HG03175 (cell line): ENCODE results near the gene HTT.

Experiments
- ATAC-seq: cut with Tn5 transposase; IDR thresholded peaks from one replicate; pipeline ENCODE4 v1.9.1; 2021; ENCODE audit warnings: mild to moderate bottlenecking, moderate library complexity; ENCODE audit not compliant: unreplicated experiment

The HTT gene

DNA sequence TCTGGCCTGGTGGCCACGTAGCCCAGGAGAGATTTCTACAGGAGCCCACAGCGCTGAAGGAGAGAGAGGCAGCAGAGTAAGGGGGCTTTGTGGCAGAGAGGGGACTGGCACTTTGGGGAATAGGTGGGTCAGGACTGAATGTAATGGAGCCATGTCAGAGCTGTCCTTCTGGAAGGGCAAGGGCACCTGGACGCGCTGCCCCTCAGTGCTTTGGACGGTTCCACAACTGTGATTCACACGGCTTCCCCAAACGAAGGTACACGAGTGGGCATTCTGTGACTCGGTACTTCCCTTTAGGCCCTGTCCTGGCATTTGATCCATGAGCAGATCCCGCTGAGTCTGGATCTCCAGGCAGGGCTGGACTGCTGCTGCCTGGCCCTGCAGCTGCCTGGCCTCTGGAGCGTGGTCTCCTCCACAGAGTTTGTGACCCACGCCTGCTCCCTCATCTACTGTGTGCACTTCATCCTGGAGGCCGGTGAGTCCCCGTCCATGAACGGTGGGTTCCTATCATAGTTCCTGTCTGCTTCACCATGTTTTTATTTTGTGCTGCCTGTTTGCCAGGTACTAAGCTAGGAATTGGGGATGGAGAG lies 139.3 kb downstream of the HTT start:
- no peak for ATAC-seq

DNA sequence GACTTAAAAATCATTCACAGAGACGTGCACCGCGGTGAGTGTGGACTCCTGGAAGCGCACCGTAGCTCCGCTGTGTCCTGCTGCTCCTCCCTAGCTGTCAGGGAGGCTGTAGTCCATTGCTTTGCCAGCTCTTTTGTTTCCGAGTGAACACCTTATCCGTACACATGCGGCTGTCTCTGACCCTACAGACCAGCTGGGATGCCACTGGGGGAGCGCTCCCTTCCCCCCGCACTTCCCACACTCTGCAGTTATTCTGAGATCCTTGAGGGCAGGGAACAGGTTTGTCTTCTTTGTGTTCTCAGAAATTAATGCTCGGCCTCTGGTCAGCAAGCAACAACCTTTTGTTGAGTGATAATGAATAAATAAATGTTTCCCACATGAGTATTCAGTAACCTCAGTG lies 140.8 kb downstream of the HTT start:
- no peak for ATAC-seq

DNA sequence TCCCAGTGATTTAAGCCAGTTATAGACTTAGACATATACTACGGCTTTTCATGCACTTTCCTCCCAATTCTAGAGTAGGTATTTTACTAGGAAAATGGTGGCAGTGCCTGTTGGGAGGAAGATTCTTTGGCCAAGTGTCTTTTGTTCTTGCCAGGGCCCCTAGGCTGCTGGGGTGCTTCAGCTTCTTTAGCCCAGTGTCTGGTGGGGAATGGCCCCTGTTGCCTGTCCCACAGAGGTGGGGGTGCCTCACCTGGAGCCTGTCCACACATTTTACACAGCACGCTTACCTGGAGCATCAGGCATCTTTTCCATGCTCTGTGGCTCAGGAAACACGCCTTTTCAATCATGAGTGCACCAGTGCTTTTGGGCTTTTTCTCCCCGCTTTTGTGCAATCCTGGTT lies 141.3 kb downstream of the HTT start:
- ATAC-seq: no peak

DNA sequence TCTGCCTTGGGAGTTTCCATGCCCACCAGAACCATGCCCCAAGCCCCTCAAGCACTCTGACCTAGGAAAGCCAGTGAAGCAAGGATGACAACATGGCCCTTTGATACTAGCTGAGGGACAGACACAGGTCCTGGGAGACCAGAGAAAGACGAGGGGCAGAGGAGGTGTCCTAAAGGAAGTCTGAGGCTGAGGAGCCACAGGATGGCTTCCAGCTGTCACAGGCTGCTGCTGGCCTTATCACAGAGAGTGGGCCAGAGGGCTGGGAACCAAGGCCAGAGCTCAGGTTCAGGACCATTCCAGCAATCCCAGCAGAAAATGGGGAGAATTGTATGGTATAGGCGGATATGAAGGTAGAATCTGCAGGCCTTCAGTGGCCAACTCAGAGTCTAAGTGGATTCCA lies 142.8 kb downstream of the HTT start:
- no peak for ATAC-seq

DNA sequence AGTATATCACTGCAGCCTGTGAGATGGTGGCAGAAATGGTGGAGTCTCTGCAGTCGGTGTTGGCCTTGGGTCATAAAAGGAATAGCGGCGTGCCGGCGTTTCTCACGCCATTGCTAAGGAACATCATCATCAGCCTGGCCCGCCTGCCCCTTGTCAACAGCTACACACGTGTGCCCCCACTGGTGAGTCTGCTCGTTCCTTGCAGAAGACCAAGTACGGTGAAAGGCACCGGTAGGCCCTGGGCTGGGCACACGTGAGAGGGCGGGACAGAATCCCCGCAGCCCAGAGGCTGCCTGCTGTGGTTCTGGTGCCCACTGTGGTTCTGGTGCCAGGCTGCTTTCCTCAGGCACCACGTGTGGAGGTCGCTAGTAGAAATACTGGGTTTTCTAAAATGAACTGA lies 143.3 kb downstream of the HTT start:
- no peak for ATAC-seq

DNA sequence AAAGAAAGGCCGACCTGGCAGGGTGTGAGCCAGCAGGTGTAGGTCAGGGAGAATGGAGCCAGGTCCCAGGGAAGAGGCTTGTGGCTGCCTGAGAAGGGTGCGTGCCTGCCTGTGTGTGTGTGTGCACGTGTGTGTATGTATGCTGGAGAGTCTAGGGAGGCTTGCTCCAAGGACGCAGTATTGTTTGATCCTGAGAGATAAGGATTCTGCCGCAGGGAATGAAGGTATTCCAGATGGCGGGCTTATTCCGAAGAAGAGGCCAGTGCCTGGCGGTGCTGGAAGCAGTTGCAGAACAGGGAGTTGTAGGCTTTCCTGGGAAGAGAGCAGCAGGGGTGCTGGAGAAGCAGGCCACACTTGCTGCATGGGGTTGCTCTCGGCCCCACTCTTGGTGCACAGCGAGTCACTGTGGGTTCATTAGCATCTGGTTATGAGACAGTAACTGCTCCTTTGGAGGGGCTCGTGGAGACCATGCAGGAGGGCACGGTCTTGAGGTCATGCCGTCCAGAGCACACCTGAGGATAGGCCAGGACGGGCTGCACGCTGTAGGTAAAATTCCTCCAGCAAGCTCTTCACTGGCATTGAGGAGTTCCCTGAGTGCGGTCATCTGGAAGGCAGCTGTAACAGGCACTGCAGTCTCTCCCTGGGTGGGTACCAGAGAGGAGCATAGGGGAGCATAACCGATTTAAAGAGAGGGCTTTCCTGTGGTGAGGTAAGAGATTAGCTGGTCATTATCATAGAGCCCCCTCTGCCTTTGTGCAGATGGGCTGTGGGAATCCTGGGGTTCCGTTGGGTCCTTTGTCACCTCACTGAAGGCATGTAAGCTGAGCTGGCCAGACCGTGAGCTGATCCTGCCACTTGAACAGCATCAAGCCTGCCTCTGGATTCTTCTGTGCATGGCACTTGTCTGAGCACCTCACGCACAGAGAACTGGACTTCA lies 144.6 kb downstream of the HTT start:
- ATAC-seq: no peak

DNA sequence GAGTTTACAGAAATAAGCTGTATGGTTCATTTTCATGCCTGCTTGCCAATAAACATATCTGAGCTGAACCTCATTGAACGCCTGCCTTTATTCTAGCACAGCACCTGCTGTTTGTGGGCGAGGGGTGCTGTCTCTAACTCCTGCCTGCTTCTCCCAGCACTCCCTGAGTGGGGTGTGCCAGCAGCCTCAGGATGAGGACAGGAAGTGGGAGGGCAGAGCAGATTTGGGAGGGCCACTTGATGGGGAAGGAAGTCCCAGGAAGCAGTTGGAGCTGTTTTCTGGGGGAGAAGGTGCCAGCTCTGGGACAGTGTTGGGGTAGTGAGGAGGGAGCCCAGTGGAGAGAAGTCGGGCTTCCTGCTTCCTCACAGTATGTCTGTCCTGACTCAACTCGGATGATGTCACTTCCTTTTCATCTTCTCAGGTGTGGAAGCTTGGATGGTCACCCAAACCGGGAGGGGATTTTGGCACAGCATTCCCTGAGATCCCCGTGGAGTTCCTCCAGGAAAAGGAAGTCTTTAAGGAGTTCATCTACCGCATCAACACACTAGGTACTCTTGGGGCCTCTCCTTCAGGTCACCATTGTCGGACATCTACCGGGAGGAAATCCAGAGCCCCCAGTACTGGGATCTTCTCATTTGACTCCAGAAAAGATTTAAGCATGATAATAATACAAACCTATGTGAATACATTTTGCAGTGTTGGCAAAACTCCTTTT lies 145.4 kb downstream of the HTT start:
- no peak for ATAC-seq

DNA sequence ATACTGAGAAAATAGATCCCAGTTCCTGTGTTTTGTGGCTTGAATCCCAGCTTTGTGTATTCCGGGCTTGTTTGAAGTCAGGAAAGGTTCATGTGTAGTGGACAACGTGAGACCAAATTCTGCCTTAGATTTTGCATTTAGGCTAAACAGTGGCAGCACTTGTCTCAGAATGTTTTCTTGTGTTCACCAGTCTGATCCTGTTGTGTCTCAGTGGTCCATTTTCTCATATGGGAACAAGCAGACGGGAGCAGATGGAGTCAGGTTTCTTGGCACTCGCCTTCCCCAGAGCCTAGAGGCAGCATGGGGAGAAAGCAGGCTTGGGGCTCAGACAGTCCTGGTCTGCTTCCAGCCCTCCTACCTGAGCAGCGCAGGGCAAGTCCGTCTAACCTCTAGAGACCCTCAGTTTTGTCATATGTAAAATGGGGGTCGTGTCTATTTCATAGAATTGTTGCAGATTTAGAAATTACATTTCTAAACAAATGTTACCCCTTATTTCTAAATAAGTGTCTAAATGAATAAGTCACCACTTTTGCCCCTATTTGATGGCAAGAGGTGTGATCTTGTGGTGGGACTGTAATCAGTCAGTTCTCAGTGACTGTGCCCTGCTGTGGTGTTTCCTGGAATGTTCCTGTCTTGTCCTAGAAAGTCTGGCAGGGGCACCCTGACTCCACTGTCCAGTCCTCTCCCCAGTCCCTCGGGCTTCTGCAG lies 146.1 kb downstream of the HTT start:
- no peak for ATAC-seq

DNA sequence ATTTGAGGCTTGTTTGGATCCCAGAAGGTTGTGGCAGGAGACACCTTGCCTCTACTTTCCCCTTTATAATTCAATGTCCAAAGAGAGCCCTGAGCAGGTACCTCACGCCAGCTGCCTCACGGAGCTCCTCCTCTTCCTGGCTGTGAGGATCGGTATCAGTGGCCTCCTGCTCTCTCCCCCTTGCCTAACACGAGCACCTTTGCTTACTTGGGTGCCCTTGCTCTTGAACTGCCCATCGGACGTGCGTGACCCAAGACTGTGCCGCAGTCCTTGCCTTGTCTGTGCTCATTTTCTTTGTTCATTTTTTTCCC lies 146.7 kb downstream of the HTT start:
- ATAC-seq: no peak

DNA sequence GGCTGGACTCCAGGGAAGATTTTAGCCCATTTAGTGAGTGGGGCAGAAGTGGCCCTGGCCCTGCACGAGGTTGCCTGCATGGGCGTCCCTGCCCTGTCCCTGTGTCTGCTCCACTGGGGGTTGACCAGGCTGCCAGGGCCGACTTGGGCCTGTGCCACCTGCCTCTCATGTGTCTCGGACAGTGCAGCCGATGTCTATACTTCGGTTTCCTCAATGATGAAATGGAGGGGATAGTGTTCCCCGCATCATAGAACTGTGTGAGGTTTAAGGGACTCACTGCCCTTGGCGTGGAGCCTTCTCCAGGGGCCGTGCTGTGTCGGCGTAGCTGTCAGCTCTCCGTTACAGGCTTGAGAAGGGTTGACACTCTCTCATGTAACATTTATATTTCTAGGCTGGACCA lies 147.5 kb downstream of the HTT start:
- no peak for ATAC-seq

DNA sequence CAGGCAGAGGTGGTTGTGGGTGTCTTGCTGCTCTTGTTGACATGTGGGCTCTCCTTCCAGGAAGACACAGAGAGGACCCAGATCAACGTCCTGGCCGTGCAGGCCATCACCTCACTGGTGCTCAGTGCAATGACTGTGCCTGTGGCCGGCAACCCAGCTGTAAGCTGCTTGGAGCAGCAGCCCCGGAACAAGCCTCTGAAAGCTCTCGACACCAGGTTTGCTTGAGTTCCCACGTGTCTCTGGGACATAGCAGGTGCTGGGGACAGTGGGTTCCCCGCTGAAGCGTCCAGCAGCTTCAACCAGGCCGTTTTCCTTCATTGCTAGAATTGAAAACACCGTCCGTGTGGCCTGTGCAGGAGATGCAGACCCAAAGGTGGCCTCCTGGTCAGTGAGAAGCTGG lies 148.9 kb downstream of the HTT start:
- ATAC-seq: no peak

DNA sequence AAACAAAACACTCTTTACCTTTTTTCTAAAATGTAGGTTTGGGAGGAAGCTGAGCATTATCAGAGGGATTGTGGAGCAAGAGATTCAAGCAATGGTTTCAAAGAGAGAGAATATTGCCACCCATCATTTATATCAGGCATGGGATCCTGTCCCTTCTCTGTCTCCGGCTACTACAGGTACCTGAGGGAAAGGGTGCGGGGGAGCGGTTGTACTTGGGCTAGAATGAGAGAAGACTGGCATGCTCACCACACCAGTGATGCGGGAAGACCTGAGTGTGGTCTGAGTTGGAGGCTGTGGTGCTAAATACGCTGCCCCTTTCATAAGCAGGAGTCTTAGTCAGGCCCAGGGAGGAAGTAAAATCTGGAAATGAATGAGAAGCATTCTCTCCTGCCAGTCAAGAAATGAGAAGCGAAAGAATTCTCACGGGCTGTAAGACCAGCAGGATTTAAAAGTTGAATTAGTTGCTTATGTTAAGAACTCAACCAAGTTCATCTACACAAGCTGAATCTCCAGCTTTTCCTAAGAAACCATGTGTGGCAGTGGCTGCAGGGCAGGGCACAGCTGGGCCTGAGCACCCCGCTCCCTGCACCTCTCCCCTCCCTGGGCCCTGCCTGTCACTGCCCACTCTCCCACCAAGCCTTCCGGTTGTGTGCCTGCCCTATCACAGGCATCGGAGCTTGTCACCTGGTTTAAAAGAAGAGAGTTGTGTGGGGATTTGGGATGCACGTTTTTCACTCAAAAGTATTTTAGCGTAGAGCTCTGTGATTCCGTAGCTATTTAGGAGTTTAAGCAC lies 149.7 kb downstream of the HTT start:
- no peak for ATAC-seq

DNA sequence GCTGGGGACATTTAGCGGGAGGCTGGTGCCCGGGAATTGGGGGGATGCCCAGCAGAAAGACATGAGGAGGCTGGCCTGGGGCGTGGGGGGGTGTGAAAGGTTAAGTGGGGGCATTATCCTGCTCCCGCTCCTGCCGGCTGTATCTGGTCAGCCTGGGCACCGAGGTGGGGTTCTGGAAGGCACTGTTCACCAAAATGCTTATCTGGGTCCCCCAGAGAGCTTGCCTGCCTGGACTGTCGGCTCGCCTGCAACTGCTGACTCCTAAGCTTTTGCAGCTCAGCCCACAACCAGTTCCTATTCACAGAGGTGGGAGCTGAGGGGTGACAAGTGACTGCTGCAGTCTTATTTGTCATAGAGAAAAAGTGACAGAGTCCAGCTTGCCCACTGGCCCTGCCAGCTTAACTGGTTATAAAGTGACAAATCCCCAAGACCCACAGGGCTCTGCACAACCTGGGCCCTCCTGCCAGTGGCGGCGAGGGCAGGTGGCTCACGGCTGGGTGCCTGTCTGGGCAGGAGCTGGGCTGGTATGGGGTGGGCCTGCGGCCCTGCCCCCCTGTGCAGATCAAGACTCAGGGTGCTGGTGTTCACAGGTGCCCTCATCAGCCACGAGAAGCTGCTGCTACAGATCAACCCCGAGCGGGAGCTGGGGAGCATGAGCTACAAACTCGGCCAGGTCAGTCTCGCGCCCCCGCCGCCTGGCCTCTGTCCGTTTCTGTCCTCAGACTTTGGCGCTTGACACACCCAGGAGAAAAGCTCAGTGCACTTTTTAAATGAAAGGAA lies 150.8 kb downstream of the HTT start:
- ATAC-seq: no peak

DNA sequence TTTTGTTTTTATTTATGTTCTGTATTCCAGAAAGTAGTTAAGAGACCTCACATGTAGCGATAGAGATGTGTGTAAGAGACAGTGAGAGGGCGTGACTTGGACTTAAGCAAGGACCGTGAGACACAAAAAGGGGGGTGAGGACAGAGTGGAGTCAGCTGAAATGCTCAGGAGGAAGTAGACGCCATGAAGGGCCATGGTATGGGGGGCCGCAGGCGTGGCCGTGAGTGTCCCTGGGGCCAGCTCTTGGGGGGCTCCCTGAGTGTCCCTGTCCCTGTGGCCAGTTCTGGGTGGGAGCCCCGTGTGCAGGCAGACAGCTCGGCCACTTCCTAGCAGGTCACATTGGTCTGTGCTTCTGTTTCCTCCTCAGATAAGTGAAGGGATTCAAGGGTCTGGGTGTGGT lies 151.5 kb downstream of the HTT start:
- no peak for ATAC-seq

DNA sequence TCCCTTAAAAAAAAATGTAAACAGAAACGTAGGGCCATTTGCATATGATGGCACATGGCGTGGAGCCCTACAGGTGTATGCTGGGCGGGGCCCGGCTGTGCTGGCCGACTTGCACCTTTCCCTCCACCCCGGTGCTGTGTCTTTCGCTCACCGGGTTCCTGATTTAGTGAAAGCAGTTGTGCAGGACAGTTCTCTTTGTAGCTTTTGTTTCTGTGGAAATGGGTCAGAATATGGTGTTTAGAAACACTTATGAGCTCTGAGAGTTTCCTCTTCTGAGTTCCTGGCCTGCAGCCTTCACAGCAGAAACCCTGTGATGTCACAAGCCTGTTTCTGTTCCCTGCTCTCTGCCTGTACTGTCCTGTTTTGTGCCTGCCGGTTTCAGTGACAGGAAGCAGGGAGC lies 152.0 kb downstream of the HTT start:
- no peak for ATAC-seq

DNA sequence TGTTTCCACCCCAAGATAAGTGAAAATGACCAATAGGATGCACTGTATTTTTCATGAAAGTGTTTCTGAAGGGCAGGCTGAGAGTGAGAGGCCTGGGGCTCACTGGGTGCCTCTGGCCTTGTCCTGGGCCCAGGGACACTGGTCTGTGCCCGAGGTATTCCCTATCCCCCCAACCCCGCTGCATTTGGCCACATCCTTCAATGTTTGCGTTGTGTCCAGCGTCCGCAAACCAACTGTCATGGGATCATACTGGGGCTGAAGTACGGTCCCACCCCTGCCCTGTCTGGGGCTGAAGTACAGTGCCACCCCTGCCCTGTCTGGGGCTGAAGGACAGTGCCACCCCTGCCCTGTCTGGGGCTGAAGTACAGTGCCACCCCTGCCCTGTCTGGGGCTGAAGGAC lies 152.5 kb downstream of the HTT start:
- ATAC-seq: no peak

DNA sequence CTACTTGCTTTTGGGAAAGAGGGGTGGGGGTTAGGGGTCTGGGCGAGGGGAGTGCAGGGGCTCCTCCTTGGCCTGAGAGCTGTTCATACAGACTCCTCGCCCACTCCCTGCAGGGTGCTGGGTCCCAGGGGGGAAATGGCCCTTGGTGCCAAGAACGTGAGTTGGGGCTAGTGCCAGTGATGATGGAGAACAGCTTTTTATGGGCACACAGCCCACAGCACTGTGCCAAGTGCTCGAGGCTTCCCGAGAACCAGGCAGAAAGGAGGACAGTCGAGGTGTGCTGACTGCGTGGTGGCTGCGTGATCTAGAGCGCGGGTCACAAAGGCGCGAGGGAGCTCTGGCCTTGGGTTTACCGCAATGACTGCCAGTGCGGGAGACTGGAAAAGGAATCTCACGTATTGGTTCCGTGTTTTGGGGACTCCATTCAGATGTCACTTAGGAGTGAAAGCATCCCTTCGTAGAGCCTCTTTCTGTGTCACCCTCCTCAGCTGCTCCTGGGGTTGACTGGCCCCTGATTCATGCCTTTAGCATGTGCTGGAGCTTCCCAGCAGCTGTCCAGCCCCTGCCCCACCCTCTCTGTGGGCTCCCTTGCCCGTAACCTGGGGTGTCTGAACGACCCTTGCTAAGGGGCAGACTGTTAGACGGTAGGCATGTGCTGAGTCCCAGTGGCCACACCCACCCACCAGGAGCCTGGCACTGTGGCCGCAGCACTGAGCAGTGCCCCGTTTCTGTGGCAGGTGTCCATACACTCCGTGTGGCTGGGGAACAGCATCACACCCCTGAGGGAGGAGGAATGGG lies 153.6 kb downstream of the HTT start:
- ATAC-seq: no peak

DNA sequence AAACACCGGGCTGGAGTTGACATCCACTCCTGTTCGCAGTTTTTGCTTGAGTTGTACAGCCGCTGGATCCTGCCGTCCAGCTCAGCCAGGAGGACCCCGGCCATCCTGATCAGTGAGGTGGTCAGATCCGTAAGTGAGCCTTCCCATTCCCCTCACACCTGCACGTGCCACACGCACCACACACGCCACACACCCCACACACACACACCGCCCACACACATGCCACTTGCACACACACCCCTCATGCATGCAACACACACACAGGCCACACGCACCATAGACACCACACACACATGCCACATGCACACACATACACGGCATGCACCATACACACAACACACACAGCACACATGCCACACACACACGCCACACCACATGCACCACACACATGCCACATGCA lies 154.4 kb downstream of the HTT start:
- no peak for ATAC-seq

DNA sequence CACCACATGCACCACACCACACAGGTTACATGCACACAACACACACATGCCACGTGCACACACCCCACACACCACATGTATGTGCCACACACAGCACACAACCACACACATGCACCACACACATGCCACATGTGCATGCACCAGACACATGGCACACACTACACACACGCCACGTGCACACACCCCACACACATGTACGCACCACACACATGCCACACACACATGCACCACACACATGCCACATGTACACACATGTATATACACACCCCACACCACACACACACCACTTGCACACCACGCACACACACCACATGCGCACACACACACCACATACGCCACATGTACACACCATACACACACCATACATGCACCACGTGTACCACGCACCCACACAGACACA lies 154.8 kb downstream of the HTT start:
- no peak for ATAC-seq
